Heart left ventricle (tissue), 16 donors: Measurements from ENCODE around the gene PIP5KL1. TPM values are rescaled to one million over a fixed set of nuclear protein-coding genes. Genes with fewer than 3 reads are reported as not detected.

Experiments
- ATAC-seq, 4 donors: fragments of 200-7000 bp; cut with Tn5 transposase; one replicate each; pipeline ENCODE4 v1.9.1; 2020 to 2022; ENCODE audit warnings: moderate library complexity in 4 of 4, mild to moderate bottlenecking in 3 of 4, moderate number of reproducible peaks in 1 of 4
- DNase-seq, 5 donors: peaks; one replicate each; pipeline ENCODE4 v3.0.0-alpha.2; 2020
- H3K27ac ChIP-seq, 12 donors: fragments of 200-600 bp; sonication (generic) in 4 of 12; one replicate each; pipeline versions ENCODE4 v1.5.0 to v1.8.0; 2016 to 2022; ENCODE audit warnings: mild to moderate bottlenecking in 2 of 12
- H3K27me3 ChIP-seq, 9 donors: fragments of 200-600 bp; sonication (generic) in 2 of 9; one replicate each; pipeline versions ENCODE4 v1.5.1 to v1.8.0; 2016 to 2022; ENCODE audit warnings: mild to moderate bottlenecking in 3 of 9
- H3K36me3 ChIP-seq, 9 donors: fragments of 200-600 bp; sonication (generic) in 2 of 9; one replicate each; pipeline versions ENCODE4 v1.5.0 to v1.8.0; 2018 to 2022; ENCODE audit warnings: mild to moderate bottlenecking in 2 of 9
- H3K4me1 ChIP-seq, 12 donors: fragments of 200-600 bp; sonication (generic) in 4 of 12; one replicate each; pipeline versions ENCODE4 v1.5.0 to v1.8.0; 2016 to 2022; ENCODE audit warnings: mild to moderate bottlenecking in 3 of 12
- H3K4me3 ChIP-seq, 12 donors: fragments of 200-600 bp; sonication (generic) in 4 of 12; one replicate each; pipeline versions ENCODE4 v1.5.0 to v1.8.0; 2017 to 2022; ENCODE audit warnings: mild to moderate bottlenecking in 9 of 12, moderate library complexity in 4 of 12
- H3K9me3 ChIP-seq, 12 donors: fragments of 200-600 bp; sonication (generic) in 4 of 12; one replicate each; pipeline versions ENCODE4 v1.5.0 to v1.8.0; 2016 to 2022; ENCODE audit warnings: mild to moderate bottlenecking in 1 of 12
- POLR2A ChIP-seq, 2 donors: fragments of 450-650 bp; IDR thresholded peaks; one replicate each; pipeline ENCODE4 v1.6.1; 2017; ENCODE audit warnings: antibody characterized with exemption in 2 of 2, mild to moderate bottlenecking in 2 of 2, moderate library complexity in 2 of 2
- WGBS, 4 donors: extraction: QIAGEN DNeasy Blood & Tissue Kit in 2 of 4; methylation state at CpG; one replicate each; pipeline versions ENCODE4 v1.1.5 to v1.1.7; 2013 to 2018; 5-methylcytosine and 5-hydroxymethylcytosine counted together
- intact Hi-C, 10 donors: fragments of 100-400 bp; cut with DNase I; formaldehyde crosslinking; loops; one replicate each; pipeline versions ENCODE4 v1.11.1 to v1.14.2; 2022
- polyA plus RNA-seq, 2 donors: library from polyadenylated mRNA; stranded (reverse); fragments of 200-250 nt; gene quantifications; one replicate each; pipeline ENCODE4 v1.2.3, GENCODE V29; 2013
- total RNA-seq, 9 donors: library from RNA; depleted of rRNA in 2 of 9; stranded (reverse); fragments of >200 nt in 2 of 9; fragmentation: NEBNext Ultra II Directional in 3 of 9; extraction: Animal tissue kit (Norgen Biotek cat#: 25700) in 3 of 9; gene quantifications; one replicate each; pipeline versions ENCODE4 v1.1.0 to v1.2.4, GENCODE V29; 2016 to 2023
- TF ChIP-seq, protein P1 (sequence below), 12 donors: fragments of 200-600 bp; sonication (generic) in 4 of 12; IDR thresholded peaks; one replicate each; pipeline versions ENCODE4 v1.5.0 to v1.8.0; 2018 to 2022; ENCODE audit warnings: antibody characterized with exemption in 12 of 12, mild to moderate bottlenecking in 5 of 12
- donor health status: ischemic (EF 13 %, LVEDD 7.1; RV severe dilation, severe dysfunction).
- donor health status: healthy with polysubstance abuse.
- donor health status: DM: no; HTN: yes; CAD: no.
- donor health status: DM: no; HTN: no; CAD: no.
- donor health status: ischemic (EF 25% LVEDD 6.9; RV normal size, moderate dysfunction).
- donor health status: ischemic (EF 25% LVEDD 5.7; RV mildly dilated, moderate dysfunction).
- donor health status: healthy.
- donor health status: DM: yes; HTN: yes; CAD: no.
- donor health status: ischemic (EF 35%, LVEDD 5.7; RV mildly dilated, moderate dysfunction).
- donor health status: nonischemic (EF 11% LVEDD 7.7; RV severe dilation, severe dysfunction).
- donor health status: DM: yes; HTN: yes; CAD: no.
- donor health status: PGD.
- donor health status: ischemic (EF 29% LVEDD 5.4; RV normal size, mild dysfunction).
- donor health status: nonischemic (EF 23%, LVEDD 6.1; RV moderate dilation, normal function).

The PIP5KL1 gene
- total and polyA plus RNA-seq, 11 donors: 0.12 to 0.77 (median 0.50) TPM; not detected in 2

DNA sequence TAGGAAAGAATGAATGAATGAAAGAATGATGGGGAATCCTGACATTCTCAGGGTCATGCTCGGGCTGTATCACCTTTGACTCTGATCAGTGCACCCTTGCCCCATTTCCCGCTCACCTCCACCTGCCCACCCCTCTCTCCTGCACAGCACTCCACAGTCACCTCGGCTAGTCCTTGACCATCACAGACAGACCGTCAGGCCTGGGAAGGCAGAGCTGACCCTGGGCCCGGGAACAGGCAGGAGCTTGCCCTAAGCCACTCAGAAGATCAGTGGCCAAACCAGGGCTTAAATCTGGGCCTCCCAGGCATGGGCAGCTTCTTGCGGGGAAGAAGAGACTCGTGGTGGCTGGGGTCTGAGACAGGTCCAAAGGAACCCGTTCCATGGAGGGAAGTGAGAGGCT lies 34.8 kb downstream of the PIP5KL1 start:
- no peak for ATAC-seq
- peaks cover 0 to 53% (median 51%) of the 10 kb centered on the region in 9 donors for H3K36me3 ChIP-seq
- no peaks in the 10 kb centered on the region for H3K27me3 ChIP-seq
- WGBS, 4 donors: 96 to 97% (median 97%) methylated on average over 8 of the region's 8 CpGs
- intact Hi-C loops: no loop called here
- no peak overlapping the region for H3K27ac ChIP-seq
- H3K4me1 ChIP-seq: peaks cover 0 to 40% (median 31%) of the 10 kb centered on the region in 12 donors
- TF ChIP-seq POLR2A (IDR thresholded peaks at IDR 0.05): no peak
- TF ChIP-seq, protein P1, sequence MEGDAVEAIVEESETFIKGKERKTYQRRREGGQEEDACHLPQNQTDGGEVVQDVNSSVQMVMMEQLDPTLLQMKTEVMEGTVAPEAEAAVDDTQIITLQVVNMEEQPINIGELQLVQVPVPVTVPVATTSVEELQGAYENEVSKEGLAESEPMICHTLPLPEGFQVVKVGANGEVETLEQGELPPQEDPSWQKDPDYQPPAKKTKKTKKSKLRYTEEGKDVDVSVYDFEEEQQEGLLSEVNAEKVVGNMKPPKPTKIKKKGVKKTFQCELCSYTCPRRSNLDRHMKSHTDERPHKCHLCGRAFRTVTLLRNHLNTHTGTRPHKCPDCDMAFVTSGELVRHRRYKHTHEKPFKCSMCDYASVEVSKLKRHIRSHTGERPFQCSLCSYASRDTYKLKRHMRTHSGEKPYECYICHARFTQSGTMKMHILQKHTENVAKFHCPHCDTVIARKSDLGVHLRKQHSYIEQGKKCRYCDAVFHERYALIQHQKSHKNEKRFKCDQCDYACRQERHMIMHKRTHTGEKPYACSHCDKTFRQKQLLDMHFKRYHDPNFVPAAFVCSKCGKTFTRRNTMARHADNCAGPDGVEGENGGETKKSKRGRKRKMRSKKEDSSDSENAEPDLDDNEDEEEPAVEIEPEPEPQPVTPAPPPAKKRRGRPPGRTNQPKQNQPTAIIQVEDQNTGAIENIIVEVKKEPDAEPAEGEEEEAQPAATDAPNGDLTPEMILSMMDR (IDR thresholded peaks at IDR 0.05): no peak
- peak in 1 of 5 donors; percentile 18 for DNase-seq
- H3K4me3 ChIP-seq: no peak overlapping the region
- peaks cover 0 to 14% (median 8%) of the 10 kb centered on the region in 12 donors for H3K9me3 ChIP-seq

DNA sequence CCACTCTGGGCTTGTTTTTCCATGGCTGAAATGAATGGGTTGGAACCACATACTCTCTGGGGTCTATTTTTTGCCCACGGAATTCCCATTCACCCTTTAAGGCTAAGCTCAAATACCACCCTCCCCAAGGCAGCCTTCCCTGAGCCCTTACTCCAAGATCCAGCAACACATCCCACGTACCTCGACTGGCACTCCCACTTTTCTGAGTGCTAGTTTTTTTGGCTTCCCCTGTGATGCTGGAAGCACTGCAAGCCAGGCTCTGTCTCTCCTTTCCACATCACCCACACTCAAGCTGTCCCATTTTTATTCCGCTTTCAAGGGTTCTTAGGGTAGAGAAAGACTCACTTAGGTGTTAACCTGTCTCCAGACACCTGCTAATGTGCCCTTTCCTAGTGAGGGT lies 37.2 kb downstream of the PIP5KL1 start:
- Histone ChIP-seq H3K36me3 (peaks cover 0 to 77% (median 71%) of the 10 kb centered on the region in 9 donors), H3K4me1 (peaks cover 0 to 26% (median 21%) of the 10 kb centered on the region in 12 donors), H3K4me3 (no peak overlapping the region), H3K27me3 (no peaks in the 10 kb centered on the region), H3K27ac (no peak overlapping the region), H3K9me3 (peaks cover 0 to 14% (median 8%) of the 10 kb centered on the region in 12 donors)
- intact Hi-C loops: no loop called here
- TF ChIP-seq, protein P1 (IDR thresholded peaks at IDR 0.05): no peak
- TF ChIP-seq POLR2A (IDR thresholded peaks at IDR 0.05): no peak
- 95 to 99% (median 98%) methylated on average over 4 of the region's 4 CpGs for WGBS, 4 donors
- DNase-seq (no peak), ATAC-seq (no peak)

DNA sequence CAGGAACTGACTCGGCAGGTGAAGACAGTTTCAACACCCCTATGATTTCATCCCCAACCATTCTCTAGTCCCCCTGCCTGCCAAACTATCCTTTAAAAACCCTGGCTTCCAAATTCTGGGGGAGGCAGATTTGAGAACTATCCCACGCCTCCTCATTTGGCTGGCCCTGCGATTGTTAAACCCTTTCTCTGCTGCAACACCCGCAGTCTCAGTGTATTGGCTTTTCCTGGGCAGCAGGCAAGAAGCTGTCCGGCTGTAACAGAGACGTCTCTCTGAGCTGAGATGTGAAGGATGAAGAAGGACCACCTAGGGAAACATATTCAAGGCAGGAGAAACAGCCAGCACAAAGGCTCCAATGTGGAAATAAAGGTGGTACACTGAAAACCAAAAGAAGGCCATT lies 37.7 kb downstream of the PIP5KL1 start:
- Histone ChIP-seq H3K4me1 (peaks cover 0 to 21% (median 17%) of the 10 kb centered on the region in 12 donors), H3K4me3 (no peak overlapping the region), H3K9me3 (peaks cover 0 to 14% (median 8%) of the 10 kb centered on the region in 12 donors), H3K27me3 (no peaks in the 10 kb centered on the region), H3K27ac (no peak overlapping the region), H3K36me3 (peaks cover 0 to 82% (median 77%) of the 10 kb centered on the region in 9 donors)
- TF ChIP-seq, protein P1 (IDR thresholded peaks at IDR 0.05): no peak
- TF ChIP-seq POLR2A (IDR thresholded peaks at IDR 0.05): no peak
- WGBS, 4 donors: 87 to 97% (median 95%) methylated on average over 6 of the region's 6 CpGs
- intact Hi-C loops: no loop called here
- DNase-seq (no peak), ATAC-seq (no peak)

DNA sequence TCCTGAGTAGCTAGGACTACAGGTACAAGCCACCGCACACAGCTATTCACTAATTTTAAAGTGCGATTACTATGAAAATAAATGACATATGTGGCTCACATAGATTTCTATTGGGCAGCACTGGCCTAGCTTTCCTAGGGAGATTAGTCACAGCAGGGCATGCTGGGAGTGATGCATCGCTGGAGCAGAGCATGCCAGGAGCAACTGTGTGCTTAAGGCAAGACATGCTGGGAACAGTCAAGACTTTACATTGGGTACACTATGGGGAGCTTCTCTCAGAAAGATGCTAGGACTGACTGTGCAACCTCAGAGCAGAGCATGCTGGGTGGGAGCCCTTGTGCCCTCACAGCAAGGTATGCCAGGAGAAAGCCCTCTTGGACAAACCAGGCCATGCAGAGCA lies 40.5 kb downstream of the PIP5KL1 start:
- peaks cover 3 to 96% (median 87%) of the 10 kb centered on the region in 9 donors for H3K36me3 ChIP-seq
- no peak overlapping the region for H3K27ac ChIP-seq
- intact Hi-C loops: no loop called here
- H3K4me3 ChIP-seq: no peak overlapping the region
- WGBS, 4 donors: 95 to 100% (median 97%) methylated on average over 3 of the region's 3 CpGs
- TF ChIP-seq, protein P1 (IDR thresholded peaks at IDR 0.05): no peak
- TF ChIP-seq POLR2A (IDR thresholded peaks at IDR 0.05): no peak
- DNase-seq (no peak), ATAC-seq (no peak)
- peaks cover 0 to 24% (median 5%) of the 10 kb centered on the region in 12 donors for H3K4me1 ChIP-seq
- no peaks in the 10 kb centered on the region for H3K27me3 ChIP-seq
- peaks cover 0 to 11% (median 8%) of the 10 kb centered on the region in 12 donors for H3K9me3 ChIP-seq
